Stimulated activated CD8-positive, alpha-beta memory T cell treated with anti-CD3 and anti-CD28 coated beads, Interleukin-7, amount 100 ng/mL, for 48 hours (primary cell): ENCODE data around the gene LYSMD2.

Experiments used
- DNase-seq, 2 donors: peaks; one replicate each; pipeline ENCODE4 v3.0.0-alpha.2; 2020; ENCODE audit warnings: low read depth in 1 of 2; ENCODE audit errors: extremely low read depth in 1 of 2

The LYSMD2 gene

GRCh38 chr15:51720201-51720995 lies 17.1 kb downstream of the LYSMD2 start:
- DNase-seq: no peak

DNA sequence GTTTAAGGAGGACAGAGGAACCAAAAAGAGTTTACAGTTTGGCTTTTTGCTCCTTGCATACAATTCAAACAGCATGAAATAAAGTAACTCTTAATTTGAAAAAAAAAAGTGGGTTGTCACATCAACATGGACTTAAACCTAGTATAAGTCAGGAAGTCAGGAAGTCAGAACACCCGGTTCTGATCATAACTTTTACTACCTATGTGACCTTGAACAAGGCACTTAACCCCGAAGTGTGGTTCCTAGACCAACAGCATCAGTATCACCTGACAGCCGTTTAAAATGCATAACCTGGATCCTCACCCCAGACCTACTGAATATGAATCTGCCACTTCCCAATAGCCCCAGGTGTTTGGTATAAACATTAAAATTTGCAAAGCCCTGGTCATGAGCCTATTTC lies 18.7 kb downstream of the LYSMD2 start:
- DNase-seq: no peak

DNA sequence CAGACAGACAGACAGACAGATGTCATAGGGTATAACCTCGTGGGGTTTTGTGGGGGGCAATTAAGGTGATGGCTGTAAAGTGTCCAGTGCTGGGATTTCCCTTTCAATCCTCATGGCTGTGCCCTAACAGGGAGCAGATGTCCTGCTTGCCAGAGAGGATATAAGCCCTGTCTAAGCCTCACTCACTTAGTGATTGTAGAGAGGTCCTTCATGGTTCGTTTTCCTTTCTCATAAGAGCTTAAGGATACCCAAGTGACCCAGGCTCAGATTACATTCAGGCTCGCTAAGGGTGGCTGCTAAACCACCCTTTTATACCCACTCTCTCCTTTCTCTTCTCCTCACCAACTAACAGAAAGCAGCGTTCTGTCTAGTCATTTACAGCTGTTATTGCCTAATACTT lies 19.2 kb downstream of the LYSMD2 start:
- no peak for DNase-seq

DNA sequence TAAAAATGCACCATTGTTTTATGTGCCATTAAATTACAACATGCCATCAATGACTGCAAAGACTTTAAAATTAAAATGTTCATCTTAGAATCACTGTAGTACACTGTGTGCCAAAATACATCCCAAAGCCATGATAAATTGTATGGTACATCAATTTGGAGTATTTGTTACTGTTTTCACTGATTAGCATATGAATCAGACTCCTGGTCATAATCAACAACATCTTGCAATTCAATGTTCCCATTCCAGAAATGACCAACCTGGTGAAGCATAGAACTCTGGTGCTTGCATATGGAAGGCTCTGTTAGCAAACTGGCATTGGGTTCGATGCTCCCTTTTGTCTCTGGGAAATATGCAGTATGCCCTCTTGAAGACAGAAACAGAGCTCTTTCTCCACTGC lies 22.5 kb downstream of the LYSMD2 start:
- no peak for DNase-seq

DNA sequence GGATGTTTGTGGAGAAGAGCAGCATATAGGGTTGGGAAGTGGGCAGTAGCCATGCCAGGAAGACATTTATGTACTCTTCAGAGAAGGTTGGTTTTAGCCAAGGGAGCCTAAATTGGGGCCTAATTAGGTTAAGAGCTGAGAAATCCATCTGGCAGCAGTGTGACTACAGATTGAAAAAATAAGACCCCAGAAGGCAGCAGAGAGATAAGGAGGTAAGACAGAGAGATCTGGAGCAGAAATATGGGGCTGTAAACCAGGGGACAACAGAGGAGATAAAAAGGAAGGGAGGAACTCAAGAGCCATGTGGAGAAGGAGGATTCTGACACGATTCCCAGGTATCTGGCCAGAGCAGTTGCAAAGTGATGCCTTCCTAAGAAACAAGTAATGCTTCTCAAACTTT lies 23.3 kb downstream of the LYSMD2 start:
- no peak for DNase-seq

- DNase-seq: no peak
Observed at GRCh38 chr15:51709031-51709430, 28.4 kb downstream of the LYSMD2 start.

- DNase-seq: no peak
Observed at GRCh38 chr15:51708013-51708412, 29.4 kb downstream of the LYSMD2 start.

DNA sequence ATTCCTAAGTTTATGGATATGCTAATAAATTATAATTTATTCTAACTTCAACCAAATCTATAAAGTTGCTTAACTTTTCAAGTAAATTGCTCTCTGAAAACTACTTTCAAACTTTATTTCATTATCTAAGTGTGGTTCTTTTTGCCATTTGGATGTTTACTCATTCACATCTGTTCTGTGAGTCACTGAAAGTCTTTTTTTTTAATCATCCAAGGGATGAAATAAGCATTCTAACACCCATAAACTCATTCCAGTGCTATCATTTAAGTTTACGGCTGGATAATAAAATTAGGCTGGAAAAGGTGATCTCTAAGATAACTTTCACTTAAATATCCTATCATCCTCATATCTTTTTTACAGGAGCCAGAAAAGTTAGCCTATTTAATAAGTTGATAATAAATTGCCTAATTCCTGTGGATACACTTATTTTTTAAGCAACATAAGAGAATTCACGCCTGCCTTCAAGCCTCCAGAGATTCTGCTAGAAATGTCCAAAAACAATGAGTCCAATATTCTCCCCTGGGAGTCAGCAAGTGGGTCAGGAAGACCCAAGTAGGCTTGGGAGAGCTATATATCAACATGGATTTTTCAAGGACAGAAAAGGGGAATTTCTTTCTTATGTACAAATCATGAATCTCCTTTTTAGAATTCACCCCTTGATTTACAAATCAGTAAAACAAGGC lies 30.4 kb downstream of the LYSMD2 start:
- DNase-seq: no peak

DNA sequence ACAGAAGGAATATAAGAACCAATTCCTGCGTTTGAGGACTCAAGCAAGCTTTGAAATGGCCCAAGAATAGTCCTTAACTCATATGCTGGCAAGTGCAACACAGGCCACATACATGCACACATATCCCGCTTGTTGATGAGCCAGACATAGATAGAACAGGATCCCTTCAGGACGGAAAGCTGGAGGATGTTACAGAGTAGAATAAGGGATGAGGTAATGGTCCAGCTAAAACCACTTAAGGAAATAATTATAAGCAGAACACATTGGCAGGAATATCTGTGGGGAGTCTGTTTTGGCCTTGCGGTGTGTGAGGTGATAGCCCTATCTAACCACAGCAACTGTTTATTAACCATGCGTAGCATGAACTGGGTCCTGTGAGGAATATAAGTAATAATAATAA lies 31.2 kb downstream of the LYSMD2 start:
- no peak for DNase-seq

GRCh38 chr15:51702710-51703109 lies 34.7 kb downstream of the LYSMD2 start:
- no peak for DNase-seq

DNA sequence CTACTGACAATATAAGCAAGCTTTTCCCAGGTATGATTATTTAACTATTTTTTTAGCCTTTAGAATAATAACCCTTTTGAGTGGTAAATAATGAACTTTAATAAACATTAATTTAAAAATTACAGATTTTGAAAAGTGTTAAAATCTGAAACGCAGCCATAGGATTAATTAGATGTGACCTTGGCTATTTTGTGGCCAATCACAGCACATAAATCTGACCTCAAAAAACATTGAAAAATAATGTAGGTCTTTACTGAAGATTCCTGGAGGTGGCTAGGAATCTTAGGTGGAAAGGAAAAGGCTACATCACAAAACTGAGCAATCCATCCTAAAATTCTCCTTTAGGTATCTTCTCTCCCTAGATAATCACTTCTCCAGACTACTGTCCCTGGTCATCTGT lies 38.1 kb downstream of the LYSMD2 start:
- DNase-seq: no peak

DNA sequence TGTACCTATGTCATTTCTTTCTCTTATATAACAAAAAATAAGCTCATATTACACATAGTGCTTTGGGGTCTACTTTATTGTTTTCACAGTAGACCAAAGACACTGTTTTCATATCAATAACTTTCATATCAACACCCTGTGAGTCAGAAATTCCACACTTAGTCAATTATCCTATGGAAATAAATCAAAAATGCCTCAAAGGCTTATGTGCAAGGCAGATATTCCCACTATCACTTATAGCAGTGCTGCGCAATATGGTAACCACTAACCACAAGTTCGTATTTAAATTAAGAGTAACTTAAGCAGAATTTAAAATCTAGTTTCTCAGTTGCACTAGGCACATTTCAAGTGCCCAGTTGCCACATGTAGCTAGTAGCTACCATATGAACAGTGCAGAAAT lies 40.3 kb downstream of the LYSMD2 start:
- DNase-seq: no peak

DNA sequence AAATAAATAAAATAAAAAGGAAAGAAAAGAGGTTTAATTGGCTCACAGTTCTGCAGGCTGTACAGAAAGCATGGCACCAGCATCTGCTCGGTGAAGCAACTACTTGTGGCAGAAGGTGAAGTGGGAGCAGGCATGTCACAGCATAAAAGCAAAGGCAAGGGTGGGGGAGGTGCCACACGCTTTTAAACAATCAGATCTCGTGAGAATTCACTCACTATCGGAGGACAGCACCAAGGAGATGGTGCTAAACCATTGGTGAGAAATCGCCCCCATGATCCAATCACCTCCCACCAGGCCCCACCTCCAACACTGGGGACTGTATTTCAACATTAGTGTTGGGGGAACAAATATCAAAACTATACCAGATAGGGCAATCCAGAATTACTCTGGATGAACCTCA lies 40.9 kb downstream of the LYSMD2 start:
- DNase-seq: no peak

GRCh38 chr15:51692154-51692553 lies 45.3 kb downstream of the LYSMD2 start:
- DNase-seq: no peak

GRCh38 chr15:51688863-51689262 lies 48.6 kb downstream of the LYSMD2 start:
- no peak for DNase-seq

GRCh38 chr15:51687565-51687964 lies 49.9 kb downstream of the LYSMD2 start:
- no peak for DNase-seq

DNA sequence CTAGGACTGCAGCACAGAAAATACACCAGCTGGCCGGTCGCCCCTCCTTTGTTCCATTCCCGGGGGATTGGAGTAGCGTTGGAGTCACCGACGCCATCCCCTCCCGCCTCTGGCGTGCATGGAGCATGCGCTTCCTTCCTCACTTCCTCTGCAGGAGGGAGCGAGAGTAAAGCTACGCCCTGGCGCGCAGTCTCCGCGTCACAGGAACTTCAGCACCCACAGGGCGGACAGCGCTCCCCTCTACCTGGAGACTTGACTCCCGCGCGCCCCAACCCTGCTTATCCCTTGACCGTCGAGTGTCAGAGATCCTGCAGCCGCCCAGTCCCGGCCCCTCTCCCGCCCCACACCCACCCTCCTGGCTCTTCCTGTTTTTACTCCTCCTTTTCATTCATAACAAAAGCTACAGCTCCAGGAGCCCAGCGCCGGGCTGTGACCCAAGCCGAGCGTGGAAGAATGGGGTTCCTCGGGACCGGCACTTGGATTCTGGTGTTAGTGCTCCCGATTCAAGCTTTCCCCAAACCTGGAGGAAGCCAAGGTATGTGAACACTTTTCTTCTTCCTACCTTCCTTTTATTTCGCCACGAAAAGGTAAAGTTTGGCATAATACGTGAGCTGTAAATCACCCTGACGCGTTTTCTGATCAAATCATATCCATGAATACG lies 56.0 kb downstream of the LYSMD2 start, which contains the start of gene SCG3:
SCG3 (plus strand) TSS at position 201 of the 661 bp plus-strand sequence; CDS start at position 454, 253 bp downstream.
- peak; percentile 20 to 30 for DNase-seq

- DNase-seq: no peak
Observed at GRCh38 chr15:51680321-51680720, 57.1 kb downstream of the LYSMD2 start.

DNA sequence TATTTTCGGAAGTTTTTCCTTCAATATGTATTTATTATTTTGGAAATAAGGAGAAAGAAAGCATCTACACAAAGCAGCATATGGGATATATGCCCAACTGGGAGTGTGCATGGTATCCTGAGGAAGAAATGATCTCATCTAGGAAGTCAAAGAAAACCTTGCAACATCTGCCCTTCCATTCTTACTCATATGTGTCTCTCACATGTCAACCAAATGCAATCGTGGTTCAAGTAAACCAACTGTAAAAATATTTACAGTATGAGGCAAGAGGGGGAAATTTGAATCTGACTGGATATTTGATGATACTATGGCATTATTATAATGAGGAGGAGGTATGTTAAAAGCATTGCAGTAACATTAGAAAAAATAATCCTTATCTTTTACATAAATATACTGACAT lies 59.4 kb downstream of the LYSMD2 start:
- no peak for DNase-seq

GRCh38 chr15:51677452-51677851 lies 60.0 kb downstream of the LYSMD2 start:
- DNase-seq: no peak

DNA sequence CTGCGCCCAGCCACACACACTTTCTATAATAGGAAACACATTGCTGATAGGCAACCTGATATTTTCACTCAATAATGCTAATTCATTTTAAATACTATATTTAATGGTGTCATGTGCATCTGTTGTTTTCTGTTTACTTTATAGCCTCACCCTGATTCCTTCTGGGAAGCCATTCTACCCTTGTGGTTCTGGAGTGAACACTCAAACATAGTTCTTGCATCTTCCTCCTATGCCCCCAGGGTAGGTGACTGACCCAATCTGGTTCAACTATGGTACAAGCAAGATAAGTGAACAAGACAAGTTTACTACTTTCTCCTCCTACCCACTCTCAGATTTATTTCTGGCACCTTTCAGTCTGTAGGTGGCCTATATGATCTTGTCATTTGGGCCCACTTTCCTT lies 60.4 kb downstream of the LYSMD2 start:
- no peak for DNase-seq

DNA sequence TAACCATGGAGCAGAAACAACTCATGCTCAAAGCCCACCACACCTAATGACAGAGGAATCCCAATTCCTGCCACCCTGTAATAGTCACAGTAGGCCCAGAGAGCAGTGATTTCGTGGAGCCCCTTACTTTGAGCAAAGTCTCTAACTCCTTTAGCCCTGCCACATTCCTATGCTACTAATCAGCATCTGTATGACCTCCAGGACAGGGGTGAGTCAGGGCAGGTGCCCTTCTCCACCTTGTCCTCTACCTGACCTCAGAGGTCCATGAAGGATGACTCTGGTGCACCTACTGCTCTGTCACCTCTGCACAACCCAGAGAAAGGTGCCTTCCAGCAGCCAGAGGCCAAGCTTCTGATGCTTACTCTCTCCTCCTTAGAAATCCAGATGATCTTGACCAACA lies 62.2 kb downstream of the LYSMD2 start:
- DNase-seq: no peak
